Measurements from ENCODE around the gene WFIKKN1.

The WFIKKN1 gene

GRCh38 chr16:606656-607307 lies 24.0 kb upstream of the WFIKKN1 start:
- no peak for DNase-seq
- no peak overlapping the region for H3K4me3 Mint-ChIP-seq

GRCh38 chr16:608019-608418 lies 22.8 kb upstream of the WFIKKN1 start:
- no peaks in the 10 kb centered on the region for H3K27me3 Mint-ChIP-seq
- peaks cover 17 to 31% of the 10 kb centered on the region in 2 donors for H3K4me1 Mint-ChIP-seq
- peaks cover 16 to 22% of the 10 kb centered on the region in 2 donors for H3K36me3 Mint-ChIP-seq
- H3K9me3 Mint-ChIP-seq: peaks cover 0 to 3% of the 10 kb centered on the region in 2 donors
- H3K27ac Mint-ChIP-seq: peak overlapping the region; percentile 37
- peak; percentile 75 to 94 for ATAC-seq (replicated peaks)
- peak overlapping the region in 1 of 2 donors; percentile 32 for H3K4me3 Mint-ChIP-seq
- DNase-seq: peak; percentile 35

More at GRCh38 chr16:606656-607307, 24.0 kb upstream of the WFIKKN1 start:
- H3K27me3 Mint-ChIP-seq: no peaks in the 10 kb centered on the region
- peaks cover 17 to 23% of the 10 kb centered on the region in 2 donors for H3K36me3 Mint-ChIP-seq
- peaks cover 17 to 35% of the 10 kb centered on the region in 2 donors for H3K4me1 Mint-ChIP-seq
- ATAC-seq (replicated peaks): no peak
- peaks cover 0 to 3% of the 10 kb centered on the region in 2 donors for H3K9me3 Mint-ChIP-seq
- H3K27ac Mint-ChIP-seq: no peak overlapping the region

GRCh38 chr16:609316-609715 lies 21.5 kb upstream of the WFIKKN1 start:
- no peaks in the 10 kb centered on the region for H3K27me3 Mint-ChIP-seq
- peak overlapping the region; percentile 25 for H3K27ac Mint-ChIP-seq
- peaks cover 18 to 25% of the 10 kb centered on the region in 2 donors for H3K36me3 Mint-ChIP-seq
- H3K4me3 Mint-ChIP-seq: no peak overlapping the region
- H3K9me3 Mint-ChIP-seq: peaks cover 0 to 3% of the 10 kb centered on the region in 2 donors
- DNase-seq: no peak
- no peak for ATAC-seq (replicated peaks)
- peaks cover 17 to 23% of the 10 kb centered on the region in 2 donors for H3K4me1 Mint-ChIP-seq

- Mint-ChIP-seq H3K4me1 (peaks cover 23 to 25% of the 10 kb centered on the region in 2 donors), H3K27ac (no peak overlapping the region), H3K27me3 (no peaks in the 10 kb centered on the region), H3K36me3 (peaks cover 20 to 27% of the 10 kb centered on the region in 2 donors), H3K9me3 (peaks cover 0 to 6% of the 10 kb centered on the region in 2 donors), H3K4me3 (no peak overlapping the region)
- DNase-seq: no peak
- ATAC-seq (replicated peaks): no peak
Observed at GRCh38 chr16:609984-610383, 20.8 kb upstream of the WFIKKN1 start.

- Mint-ChIP-seq H3K27ac (no peak overlapping the region), H3K36me3 (peaks cover 18 to 25% of the 10 kb centered on the region in 2 donors), H3K9me3 (peaks cover 0 to 3% of the 10 kb centered on the region in 2 donors), H3K4me3 (no peak overlapping the region), H3K27me3 (no peaks in the 10 kb centered on the region), H3K4me1 (peaks cover 26 to 30% of the 10 kb centered on the region in 2 donors)
- ATAC-seq (replicated peaks) (peak; percentile 56 to 57), DNase-seq (no peak)
Observed at GRCh38 chr16:610513-611381, 20.0 kb upstream of the WFIKKN1 start.

- Mint-ChIP-seq H3K9me3 (peaks cover 0 to 3% of the 10 kb centered on the region in 2 donors), H3K4me1 (peaks cover 14 to 18% of the 10 kb centered on the region in 2 donors), H3K4me3 (no peak overlapping the region), H3K27me3 (no peaks in the 10 kb centered on the region), H3K36me3 (peaks cover 15 to 25% of the 10 kb centered on the region in 2 donors), H3K27ac (peak overlapping the region; percentile 54)
- ATAC-seq (replicated peaks) (peak; percentile 63 to 68), DNase-seq (no peak)
Observed at GRCh38 chr16:615122-615521, 15.7 kb upstream of the WFIKKN1 start.

- no peak overlapping the region for H3K4me3 Mint-ChIP-seq
- DNase-seq: no peak
Observed at GRCh38 chr16:616733-617586, 13.8 kb upstream of the WFIKKN1 start.

GRCh38 chr16:617855-618254 lies 12.9 kb upstream of the WFIKKN1 start:
- Mint-ChIP-seq H3K4me1 (peaks cover 10 to 17% of the 10 kb centered on the region in 2 donors), H3K4me3 (no peak overlapping the region), H3K27ac (no peak overlapping the region), H3K36me3 (peaks cover 15 to 22% of the 10 kb centered on the region in 2 donors), H3K9me3 (peaks cover 0 to 3% of the 10 kb centered on the region in 2 donors), H3K27me3 (no peaks in the 10 kb centered on the region)
- no peak for DNase-seq
- ATAC-seq (replicated peaks): no peak

More at GRCh38 chr16:616733-617586, 13.8 kb upstream of the WFIKKN1 start:
- Mint-ChIP-seq H3K27me3 (no peaks in the 10 kb centered on the region), H3K27ac (no peak overlapping the region), H3K9me3 (peaks cover 0 to 3% of the 10 kb centered on the region in 2 donors), H3K36me3 (peaks cover 15 to 22% of the 10 kb centered on the region in 2 donors), H3K4me1 (peaks cover 10 to 17% of the 10 kb centered on the region in 2 donors)
- ATAC-seq (replicated peaks): no peak

- ATAC-seq (replicated peaks): no peak
- H3K4me1 Mint-ChIP-seq: peaks cover 9 to 14% of the 10 kb centered on the region in 2 donors
- no peaks in the 10 kb centered on the region for H3K27me3 Mint-ChIP-seq
Observed at GRCh38 chr16:619476-620100, 11.2 kb upstream of the WFIKKN1 start.

GRCh38 chr16:620700-621525 lies 9.9 kb upstream of the WFIKKN1 start:
- DNase-seq: no peak
- Mint-ChIP-seq H3K36me3 (peaks cover 2 to 6% of the 10 kb centered on the region in 2 donors), H3K9me3 (no peaks in the 10 kb centered on the region), H3K27me3 (no peaks in the 10 kb centered on the region), H3K27ac (no peak overlapping the region), H3K4me1 (peaks cover 0 to 7% of the 10 kb centered on the region in 2 donors), H3K4me3 (no peak overlapping the region)
- no peak for ATAC-seq (replicated peaks)

More at GRCh38 chr16:619476-620100, 11.2 kb upstream of the WFIKKN1 start:
- Mint-ChIP-seq H3K27ac (no peak overlapping the region), H3K4me3 (no peak overlapping the region), H3K9me3 (peaks cover 0 to 2% of the 10 kb centered on the region in 2 donors), H3K36me3 (peaks cover 7 to 13% of the 10 kb centered on the region in 2 donors)
- no peak for DNase-seq

- DNase-seq (no peak), ATAC-seq (replicated peaks) (no peak)
- Mint-ChIP-seq H3K4me1 (peaks cover 0 to 7% of the 10 kb centered on the region in 2 donors), H3K9me3 (no peaks in the 10 kb centered on the region), H3K27ac (no peak overlapping the region), H3K36me3 (peaks cover 5 to 9% of the 10 kb centered on the region in 2 donors), H3K27me3 (no peaks in the 10 kb centered on the region), H3K4me3 (no peak overlapping the region)
Observed at GRCh38 chr16:621526-622105, 9.2 kb upstream of the WFIKKN1 start.

- Mint-ChIP-seq H3K36me3 (peaks cover 12 to 15% of the 10 kb centered on the region in 2 donors), H3K4me1 (peaks cover 0 to 7% of the 10 kb centered on the region in 2 donors), H3K27me3 (no peaks in the 10 kb centered on the region), H3K4me3 (no peak overlapping the region), H3K9me3 (no peaks in the 10 kb centered on the region), H3K27ac (no peak overlapping the region)
- ATAC-seq (replicated peaks) (no peak), DNase-seq (no peak)
Observed at GRCh38 chr16:622920-623280, 7.9 kb upstream of the WFIKKN1 start.

Data from stimulated activated naive B cell treated with anti-CD40 and anti-IgM and Interleukin-4, amounts not matched to agents 10 μg/mL and 1 μg/mL and 100 μg/mL, for 72 hours (primary cell).